ENCODE results near the gene CCNYL1. TPM values are rescaled to one million over a fixed set of nuclear protein-coding genes. Genes with fewer than 3 reads are reported as not detected.
"Not testable (repeated sequence)": the region's sequence is repeated elsewhere in the genome, so short reads cannot be mapped to it uniquely, and the experiment has no call there.

The CCNYL1 gene
- total RNA-seq (2014; rRNA removed; shearing (Covaris generic)), result 4.9 and 5.5 TPM in 2 replicates

DNA sequence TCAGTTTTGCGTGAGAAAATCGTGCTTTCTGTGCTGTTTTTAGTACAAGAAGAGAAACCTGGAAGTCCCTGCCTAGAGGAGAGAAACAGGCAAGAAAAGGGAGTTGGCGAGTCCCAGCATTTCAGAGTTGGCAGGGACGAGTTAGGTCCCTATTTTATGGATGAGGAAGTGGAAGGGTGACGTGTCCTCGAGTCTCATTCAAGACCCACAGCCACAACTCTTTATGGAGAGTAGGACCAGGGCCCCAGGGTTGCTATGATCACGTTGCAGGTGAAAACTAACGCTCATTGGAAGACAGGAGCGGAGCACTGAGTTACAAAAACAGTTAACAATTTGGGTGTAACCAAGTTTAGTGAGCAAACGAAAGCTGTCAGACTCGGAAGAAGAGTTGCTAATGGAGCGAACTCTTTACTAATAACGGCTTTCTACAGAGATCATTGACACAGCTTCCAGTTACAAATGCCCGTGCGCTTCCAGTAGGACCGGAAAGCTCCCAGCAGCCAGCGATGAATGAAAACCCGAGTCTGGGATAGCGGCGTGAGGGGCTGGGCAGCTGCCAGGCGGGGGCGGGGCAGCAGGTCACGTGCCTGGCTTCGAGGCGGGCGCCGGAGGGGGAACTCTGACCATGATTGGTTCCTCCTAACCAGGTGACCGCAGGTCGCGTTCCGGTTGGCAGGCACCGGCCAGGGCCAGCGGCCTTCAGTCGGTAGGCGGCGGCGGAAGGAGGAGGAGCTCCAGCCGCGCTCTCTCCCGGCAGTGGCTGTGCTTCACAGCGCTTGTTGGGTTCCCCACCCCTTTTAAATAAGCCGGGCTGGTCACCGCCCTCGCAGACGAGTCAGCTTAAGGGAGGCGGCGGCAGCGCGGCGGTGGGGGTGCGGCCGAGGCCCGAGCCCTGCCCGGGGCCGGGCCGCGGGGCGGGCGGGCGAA, at the start of gene CCNYL1:
Gene CCNYL1, plus strand, starts transcription at position 827 of the 927 bp plus-strand sequence. CDS start 257 bp downstream, outside the sequence.
- DNase-seq (ENCODE audit: low spot score), result peak; percentile 99

- DNase-seq (ENCODE audit: low spot score), result no peak
Observed at GRCh38 chr2:207662203-207662602, 49.2 kb upstream of the CCNYL1 start.

DNA sequence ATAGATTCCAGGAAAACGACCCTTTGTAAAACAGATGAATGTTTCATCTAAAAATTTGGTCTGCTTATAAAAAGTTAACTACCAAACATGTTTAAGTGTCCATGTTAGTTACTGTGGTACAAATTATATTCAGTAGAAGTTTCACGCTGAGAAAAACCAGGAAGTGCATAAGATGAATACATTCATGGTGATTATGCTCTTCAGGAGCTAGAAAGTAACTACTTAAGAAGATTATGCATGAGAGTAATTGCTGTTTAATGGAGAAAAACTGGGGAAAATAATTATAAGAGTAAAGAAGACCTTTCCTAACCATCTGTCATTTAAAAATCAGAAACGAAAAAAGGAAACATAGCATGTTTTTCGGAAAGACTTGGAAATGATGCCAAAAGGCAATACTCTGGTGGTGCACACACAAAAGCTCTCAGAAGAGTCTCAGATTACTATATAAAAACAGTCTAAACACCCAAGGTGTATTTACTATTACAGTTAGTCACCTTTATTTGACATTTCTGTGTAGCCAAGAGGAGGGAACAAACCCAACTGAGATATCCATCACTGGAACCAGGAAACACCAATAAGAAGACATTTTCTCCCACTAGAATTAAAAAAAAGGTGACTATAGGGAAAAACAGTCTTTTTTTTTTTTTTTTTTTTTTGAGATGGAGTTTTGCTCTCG, 47.4 kb upstream of the CCNYL1 start:
- no peak for DNase-seq (ENCODE audit: low spot score)

- DNase-seq (ENCODE audit: low spot score), result no peak
Observed at GRCh38 chr2:207670887-207671286, 40.6 kb upstream of the CCNYL1 start.

GRCh38 chr2:207673431-207673830, 38.0 kb upstream of the CCNYL1 start:
- DNase-seq (ENCODE audit: low spot score), result no peak

DNA sequence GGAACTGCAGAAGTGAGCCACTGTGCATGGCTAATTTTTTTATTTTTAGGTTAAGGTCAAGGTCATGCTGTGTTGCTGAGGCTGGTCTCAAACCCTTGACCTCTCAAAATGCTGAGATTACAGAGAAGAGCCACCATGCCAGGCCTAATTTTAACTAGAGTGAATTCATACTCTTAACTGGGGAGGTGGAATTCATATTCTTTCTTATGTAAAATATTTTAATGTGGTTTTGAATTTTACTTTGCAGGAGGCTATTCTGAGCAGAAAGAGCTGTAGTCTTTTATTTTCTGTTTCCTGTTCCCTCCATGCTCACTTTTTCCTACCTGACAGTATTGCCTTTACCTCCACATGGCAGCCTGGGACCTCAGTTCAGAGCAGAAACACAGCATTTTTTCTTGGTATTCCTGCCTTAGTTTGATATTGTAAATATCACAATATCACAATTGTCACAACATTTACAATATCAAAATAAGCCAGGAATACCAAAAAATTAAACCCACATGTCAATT, 37.1 kb upstream of the CCNYL1 start:
- DNase-seq (ENCODE audit: low spot score), result no peak

- DNase-seq (ENCODE audit: low spot score), result no peak
Observed at GRCh38 chr2:207674826-207675225, 36.6 kb upstream of the CCNYL1 start.

DNA sequence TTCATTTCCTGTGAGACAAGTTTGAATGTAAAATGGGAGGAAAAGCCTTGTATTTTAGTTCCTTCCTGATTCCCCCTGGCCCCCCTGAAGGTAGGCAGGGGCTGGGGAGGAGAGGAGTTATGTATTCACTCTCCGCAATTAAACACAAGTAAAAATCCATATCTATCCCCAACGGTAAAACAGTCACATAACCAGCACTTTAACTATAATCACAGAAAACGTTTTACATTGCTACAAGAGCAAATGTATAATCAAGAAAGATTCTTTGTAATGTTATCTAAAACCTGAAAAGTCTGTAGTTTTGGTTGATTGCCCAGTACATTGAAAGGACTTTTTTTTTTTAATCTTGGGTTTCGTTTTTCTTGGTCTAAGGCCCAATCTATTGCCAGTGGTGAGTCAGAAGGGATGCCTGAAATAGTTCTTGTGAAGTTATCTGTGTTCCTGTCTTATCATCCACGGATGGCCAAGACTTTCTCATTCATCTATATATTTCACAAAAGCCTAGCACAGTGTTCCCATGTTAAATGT, 34.5 kb upstream of the CCNYL1 start:
- DNase-seq (ENCODE audit: low spot score), result peak; percentile 85

DNA sequence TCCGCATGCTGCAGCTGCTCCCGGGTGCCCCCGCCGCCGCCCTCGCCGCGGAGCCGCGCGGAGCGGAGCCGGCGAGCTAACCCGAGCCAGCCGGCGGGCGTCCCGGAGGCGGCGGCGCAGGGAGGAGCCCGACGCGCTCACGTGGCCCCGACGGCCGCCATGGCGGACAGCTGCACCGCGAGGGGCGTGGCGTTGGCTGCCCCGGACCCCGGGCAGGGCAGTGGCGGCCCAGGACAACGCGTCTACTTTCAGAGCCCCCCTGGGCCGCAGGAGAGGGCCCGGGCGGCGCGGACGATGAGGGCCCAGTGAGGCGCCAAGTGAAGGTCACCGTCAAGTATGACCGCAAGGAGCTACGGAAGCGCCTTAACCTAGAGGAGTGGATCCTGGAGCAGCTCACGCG, 30.0 kb upstream of the CCNYL1 start:
- DNase-seq (ENCODE audit: low spot score), result no peak

DNA sequence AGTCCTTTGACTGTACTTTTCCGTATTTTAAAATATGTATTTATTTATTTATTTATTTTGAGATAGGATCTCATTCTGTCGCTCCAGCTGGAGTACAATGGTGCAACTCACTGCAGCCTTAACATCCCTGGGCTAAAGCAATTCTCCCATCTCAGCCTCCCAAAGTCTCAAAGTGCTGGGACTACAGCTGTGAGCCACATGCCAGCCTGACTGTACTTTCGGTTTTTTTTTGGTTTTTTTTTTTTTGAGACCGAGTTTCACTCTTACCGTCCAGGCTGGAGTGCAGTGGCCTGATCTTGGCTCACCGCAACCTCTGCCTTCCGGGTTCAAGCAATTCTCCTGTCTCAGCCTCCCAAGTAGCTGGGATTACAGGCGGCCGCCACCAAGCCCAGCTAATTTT, 28.9 kb upstream of the CCNYL1 start:
- no peak for DNase-seq (ENCODE audit: low spot score)

DNA sequence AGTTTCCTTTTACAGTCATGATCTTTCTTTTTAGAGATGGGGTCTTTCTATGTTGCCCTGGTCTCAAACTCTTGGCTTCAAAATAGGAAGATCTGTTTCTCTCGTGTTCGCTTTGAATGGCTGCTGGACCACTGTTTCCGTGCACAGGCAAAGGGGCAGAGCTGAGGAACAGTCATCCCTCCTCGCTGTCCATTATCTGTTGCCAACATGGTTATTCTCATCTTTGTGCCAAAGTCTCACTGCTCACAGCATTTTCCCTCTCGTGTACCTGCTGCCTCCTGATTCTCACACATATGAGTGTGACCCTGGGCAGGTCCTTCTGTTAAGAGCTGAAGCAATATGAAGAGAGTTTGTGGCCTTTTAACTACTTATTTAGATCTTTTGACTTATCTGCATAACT, 28.0 kb upstream of the CCNYL1 start:
- DNase-seq (ENCODE audit: low spot score), result no peak

GRCh38 chr2:207683879-207684627, 27.4 kb upstream of the CCNYL1 start:
- peak; percentile 89 for DNase-seq (ENCODE audit: low spot score)

DNA sequence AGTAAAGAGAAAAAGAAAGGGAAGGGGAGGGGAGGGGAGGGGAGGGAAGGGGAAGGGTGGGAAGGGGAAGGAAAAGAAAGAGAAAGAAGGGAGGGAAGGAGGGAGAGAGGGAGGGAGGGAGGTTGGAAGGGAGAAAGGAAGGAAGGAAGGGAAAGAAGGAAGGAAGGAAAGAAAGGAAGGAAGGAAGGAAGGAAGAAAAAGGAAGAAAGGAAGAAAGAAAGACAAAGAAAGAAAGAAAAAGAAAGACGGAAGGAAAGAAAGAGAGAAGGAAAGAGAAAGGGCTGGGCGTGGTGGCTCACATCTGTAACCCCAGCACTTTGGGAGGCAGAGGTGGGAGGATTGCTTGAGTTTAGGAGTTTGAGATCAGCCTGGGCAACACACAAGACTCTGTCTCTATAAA, 24.6 kb upstream of the CCNYL1 start:
- DNase-seq (ENCODE audit: low spot score), result no peak

DNA sequence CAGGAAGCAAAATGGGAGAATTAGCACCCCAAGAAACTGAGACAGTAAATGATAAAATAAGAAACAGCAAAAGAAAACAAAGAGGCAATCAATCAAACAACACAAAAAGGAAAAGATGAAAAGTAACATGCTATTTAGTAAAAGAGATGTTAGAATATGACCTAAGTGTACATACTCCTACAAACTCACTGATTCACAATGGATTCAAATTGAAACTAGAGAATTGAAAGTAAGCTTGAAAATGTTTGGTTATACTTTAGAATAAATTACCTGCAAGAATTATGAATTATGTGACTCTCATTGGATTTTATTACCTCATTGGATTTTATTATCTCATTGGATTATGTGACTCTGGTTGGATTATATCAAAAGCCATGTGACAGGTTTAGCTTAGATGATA, 22.8 kb upstream of the CCNYL1 start:
- DNase-seq (ENCODE audit: low spot score), result no peak

- not testable (repeated sequence) for DNase-seq (ENCODE audit: low spot score)
Observed at GRCh38 chr2:207690845-207691461, 20.5 kb upstream of the CCNYL1 start.

GRCh38 chr2:207692206-207693065, 19.0 kb upstream of the CCNYL1 start:
- DNase-seq (ENCODE audit: low spot score), result peak; percentile 39

- DNase-seq (ENCODE audit: low spot score), result no peak
Observed at GRCh38 chr2:207693641-207694249, 17.7 kb upstream of the CCNYL1 start.

DNA sequence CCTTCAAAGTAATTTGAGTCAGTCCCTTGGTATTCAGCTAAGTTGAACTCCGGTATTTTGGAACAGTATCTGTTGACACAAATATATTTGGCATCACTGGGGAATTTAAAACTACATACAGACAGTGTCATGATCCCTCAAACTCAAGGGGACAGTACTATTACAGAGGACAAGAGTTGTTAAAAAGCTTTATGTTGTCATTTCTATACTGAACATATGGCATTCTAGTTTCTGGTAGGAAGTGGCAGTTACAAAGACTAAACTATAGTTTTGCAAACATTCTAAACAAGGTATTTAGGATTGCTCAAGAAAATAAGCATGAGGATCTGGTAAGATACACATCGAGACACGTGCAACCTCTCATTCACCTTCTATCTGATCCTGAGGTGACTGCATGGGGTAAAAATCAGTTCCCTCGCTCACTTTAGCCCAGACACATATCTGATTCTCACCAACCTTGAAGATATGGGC, 16.6 kb upstream of the CCNYL1 start:
- DNase-seq (ENCODE audit: low spot score), result no peak

- no peak for DNase-seq (ENCODE audit: low spot score)
Observed at GRCh38 chr2:207695293-207695692, 16.1 kb upstream of the CCNYL1 start.

- DNase-seq (ENCODE audit: low spot score), result not testable (repeated sequence)
Observed at GRCh38 chr2:207696911-207697310, 14.5 kb upstream of the CCNYL1 start.
